Effector memory CD4-positive, alpha-beta T cell (primary cell): Measurements from ENCODE around the gene CLDN7.

ENCODE experiments used
- DNase-seq, 3 donors: peaks; one replicate each; pipeline ENCODE4 v3.0.0-alpha.2; 2020
- H3K27ac ChIP-seq: 2 replicates; pipeline ENCODE4 v1.7.0; 2013; ENCODE audit warnings: mild to moderate bottlenecking, low read length, moderate library complexity; ENCODE audit not compliant: insufficient read depth, poor library complexity, severe bottlenecking
- H3K27me3 ChIP-seq: replicated peaks from 2 replicates; pipeline ENCODE4 v1.7.0; 2013; ENCODE audit warnings: mild to moderate bottlenecking, low read length; ENCODE audit not compliant: insufficient read depth, control insufficient read depth, poor library complexity, severe bottlenecking
- H3K36me3 ChIP-seq: 2 replicates; pipeline ENCODE4 v1.7.0; 2013; ENCODE audit warnings: mild to moderate bottlenecking, low read length, moderate library complexity; ENCODE audit not compliant: control insufficient read depth, insufficient read depth
- H3K4me1 ChIP-seq: 2 replicates; pipeline ENCODE4 v1.7.0; 2013; ENCODE audit warnings: low read length, mild to moderate bottlenecking; ENCODE audit not compliant: control insufficient read depth, insufficient read depth, poor library complexity, severe bottlenecking
- H3K4me3 ChIP-seq: 2 replicates; pipeline ENCODE4 v1.7.0; 2013; ENCODE audit warnings: low read length, low read depth, mild to moderate bottlenecking; ENCODE audit not compliant: insufficient read depth, poor library complexity, severe bottlenecking
- H3K9me3 ChIP-seq: 2 replicates; pipeline ENCODE4 v1.7.0; 2013; ENCODE audit warnings: mild to moderate bottlenecking, low read length, moderate library complexity; ENCODE audit not compliant: control insufficient read depth

Gene CLDN7

DNA sequence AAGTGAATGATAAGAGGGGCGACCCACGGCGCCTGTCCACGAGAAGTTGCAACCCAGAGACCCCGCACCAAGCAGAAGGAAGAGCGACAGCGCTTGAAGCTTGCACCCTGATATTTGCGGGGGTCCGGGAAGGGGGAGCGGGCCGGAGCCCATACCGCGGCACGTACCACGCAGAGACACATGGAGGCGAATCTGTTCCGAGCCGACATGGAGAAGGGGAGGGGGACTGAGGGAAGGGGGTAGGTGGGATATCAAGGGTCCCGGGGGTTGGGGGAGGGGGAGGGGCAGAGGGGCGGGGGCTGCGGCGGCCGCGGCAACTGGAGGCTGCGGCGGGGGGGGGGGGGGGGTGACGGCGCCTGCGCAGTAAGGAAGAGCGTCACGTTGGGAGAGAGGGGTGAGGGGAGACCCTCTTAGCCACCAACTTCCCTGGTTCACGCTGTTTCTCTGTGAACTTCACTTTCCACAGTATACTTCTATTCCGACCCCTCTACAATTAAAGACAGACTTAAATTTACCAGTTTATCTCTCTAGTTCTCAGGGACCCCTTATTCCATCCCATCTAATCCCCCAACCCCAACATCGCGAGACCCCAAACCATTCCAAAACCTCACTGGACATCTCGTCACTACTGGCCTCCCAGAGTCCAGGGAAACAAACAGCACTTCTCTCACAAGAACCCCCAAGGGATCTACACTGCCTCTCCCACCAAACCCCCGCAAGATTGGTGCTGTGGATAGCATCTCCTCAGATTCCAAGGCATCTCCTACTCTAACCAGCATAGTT lies 50.6 kb downstream of the CLDN7 start:
- H3K36me3 ChIP-seq: no peaks in the 10 kb centered on the region
- DNase-seq: no peak
- peaks cover 9% of the 10 kb centered on the region for H3K4me1 ChIP-seq
- H3K4me3 ChIP-seq: no peak overlapping the region
- no peak overlapping the region for H3K27ac ChIP-seq
- H3K27me3 ChIP-seq: no peaks in the 10 kb centered on the region
- no peaks in the 10 kb centered on the region for H3K9me3 ChIP-seq
